ENCODE results near the gene ETNK1. TPM values are rescaled to one million over a fixed set of nuclear protein-coding genes. Genes with fewer than 3 reads are reported as not detected.

The ETNK1 gene
- polyA plus RNA-seq, 3 donors, result 13.7 to 17.3 (median 16.5) TPM

- peak overlapping the region; percentile 63 for H2AFZ ChIP-seq (ENCODE audit: insufficient read depth, low read depth, low read length, poor library complexity, severe bottlenecking)
Measured at GRCh38 chr12:22729431-22729956, 104.5 kb downstream of the ETNK1 start.

GRCh38 chr12:22729957-22730443, 105.0 kb downstream of the ETNK1 start:
- Mint-ChIP-seq H3K27ac (peak overlapping the region; percentile 78 to 93 (median 89)), H3K27me3 (ENCODE audit: low read depth in 3 of 3) (no peaks in the 10 kb centered on the region), H3K36me3 (no peaks in the 10 kb centered on the region), H3K4me1 (peaks cover 23% of the 10 kb centered on the region), H3K4me3 (peak overlapping the region; percentile 41 to 49), H3K9me3 (no peaks in the 10 kb centered on the region)
- no peaks in the 10 kb centered on the region for H3K9me3 ChIP-seq (replicated peaks in 1 of 2; ENCODE audit: control insufficient read depth in 1 of 2, insufficient read depth in 1 of 2, low read length in 2 of 2)
- H3K9ac ChIP-seq (ENCODE audit: insufficient read depth, low read length, poor library complexity, severe bottlenecking), result peak overlapping the region; percentile 16
- H3K27ac ChIP-seq (ENCODE audit: low read depth in 1 of 2, low read length in 2 of 2), result peak overlapping the region; percentile 76 to 81
- no peaks in the 10 kb centered on the region for H3K27me3 ChIP-seq (ENCODE audit: control insufficient read depth in 2 of 2, insufficient read depth in 2 of 2, low read length in 2 of 2)
- DNase-seq, result peak; percentile 67 to 85 (median 85)
- intact Hi-C loops (cut with micrococcal nuclease), result no loop called here
- peak overlapping the region in 1 of 3 experiments; percentile 44 for H3K4me3 ChIP-seq (replicated peaks in 1 of 3; ENCODE audit: low read depth in 2 of 3, low read length in 3 of 3)
- peak overlapping the region; percentile 59 for H3K4me2 ChIP-seq (replicated peaks; ENCODE audit: extremely low read depth, low read length, poor library complexity, severe bottlenecking)
- H4K20me1 ChIP-seq (ENCODE audit: insufficient read depth, low read length), result no peaks in the 10 kb centered on the region
- no peak for TF ChIP-seq CTCF (IDR thresholded peaks at IDR 0.05)
- peak overlapping the region; percentile 63 for H2AFZ ChIP-seq (ENCODE audit: insufficient read depth, low read depth, low read length, poor library complexity, severe bottlenecking)
- H3K36me3 ChIP-seq (replicated peaks in 1 of 2; ENCODE audit: control insufficient read depth in 1 of 2, insufficient read depth in 2 of 2, low read length in 2 of 2), result no peaks in the 10 kb centered on the region
- no peaks in the 10 kb centered on the region for H3K79me2 ChIP-seq (ENCODE audit: insufficient read depth, low read length)
- 88% methylated on average over 1 of the region's 3 CpGs for WGBS (ENCODE audit: insufficient coverage)
- peaks cover 16 to 25% of the 10 kb centered on the region in 2 donors for H3K4me1 ChIP-seq (ENCODE audit: control insufficient read depth in 1 of 2, insufficient read depth in 2 of 2, low read length in 2 of 2)

More at GRCh38 chr12:22729431-22729956, 104.5 kb downstream of the ETNK1 start:
- Histone ChIP-seq H3K36me3 (replicated peaks in 1 of 2; ENCODE audit: control insufficient read depth in 1 of 2, insufficient read depth in 2 of 2, low read length in 2 of 2) (no peaks in the 10 kb centered on the region), H3K4me1 (ENCODE audit: control insufficient read depth in 1 of 2, insufficient read depth in 2 of 2, low read length in 2 of 2) (peaks cover 16 to 25% of the 10 kb centered on the region in 2 donors), H3K27ac (ENCODE audit: low read depth in 1 of 2, low read length in 2 of 2) (peak overlapping the region; percentile 76 to 81), H3K9ac (ENCODE audit: insufficient read depth, low read length, poor library complexity, severe bottlenecking) (peak overlapping the region; percentile 16), H3K9me3 (replicated peaks in 1 of 2; ENCODE audit: control insufficient read depth in 1 of 2, insufficient read depth in 1 of 2, low read length in 2 of 2) (no peaks in the 10 kb centered on the region), H3K4me3 (replicated peaks in 1 of 3; ENCODE audit: low read depth in 2 of 3, low read length in 3 of 3) (peak overlapping the region in 1 of 3 experiments; percentile 44), H3K27me3 (ENCODE audit: control insufficient read depth in 2 of 2, insufficient read depth in 2 of 2, low read length in 2 of 2) (no peaks in the 10 kb centered on the region), H4K20me1 (ENCODE audit: insufficient read depth, low read length) (no peaks in the 10 kb centered on the region), H3K4me2 (replicated peaks; ENCODE audit: extremely low read depth, low read length, poor library complexity, severe bottlenecking) (peak overlapping the region; percentile 59), H3K79me2 (ENCODE audit: insufficient read depth, low read length) (no peaks in the 10 kb centered on the region)
- peak overlapping the region; percentile 78 to 93 (median 89) for H3K27ac Mint-ChIP-seq
- no peak for TF ChIP-seq CTCF (IDR thresholded peaks at IDR 0.05)
- no peaks in the 10 kb centered on the region for H3K9me3 Mint-ChIP-seq
- H3K4me3 Mint-ChIP-seq, result peak overlapping the region; percentile 41 to 49
- WGBS (ENCODE audit: insufficient coverage), result no CpG with 5 or more reads among the region's 6 CpGs
- H3K36me3 Mint-ChIP-seq, result no peaks in the 10 kb centered on the region
- no peak for DNase-seq
- H3K27me3 Mint-ChIP-seq (ENCODE audit: low read depth in 3 of 3), result no peaks in the 10 kb centered on the region
- intact Hi-C loops (cut with micrococcal nuclease), result no loop called here
- peaks cover 23% of the 10 kb centered on the region for H3K4me1 Mint-ChIP-seq

Data from CD14-positive monocyte (primary cell).